GM03348 (cell line): ENCODE results near the gene KRT71.
"Not testable (repeated sequence)": the region's sequence is repeated elsewhere in the genome, so short reads cannot be mapped to it uniquely, and the experiment has no call there.

Experiments
- DNase-seq: peaks from one replicate; pipeline ENCODE4 v3.0.0; 2012; ENCODE audit warnings: low spot score

The KRT71 gene

DNA sequence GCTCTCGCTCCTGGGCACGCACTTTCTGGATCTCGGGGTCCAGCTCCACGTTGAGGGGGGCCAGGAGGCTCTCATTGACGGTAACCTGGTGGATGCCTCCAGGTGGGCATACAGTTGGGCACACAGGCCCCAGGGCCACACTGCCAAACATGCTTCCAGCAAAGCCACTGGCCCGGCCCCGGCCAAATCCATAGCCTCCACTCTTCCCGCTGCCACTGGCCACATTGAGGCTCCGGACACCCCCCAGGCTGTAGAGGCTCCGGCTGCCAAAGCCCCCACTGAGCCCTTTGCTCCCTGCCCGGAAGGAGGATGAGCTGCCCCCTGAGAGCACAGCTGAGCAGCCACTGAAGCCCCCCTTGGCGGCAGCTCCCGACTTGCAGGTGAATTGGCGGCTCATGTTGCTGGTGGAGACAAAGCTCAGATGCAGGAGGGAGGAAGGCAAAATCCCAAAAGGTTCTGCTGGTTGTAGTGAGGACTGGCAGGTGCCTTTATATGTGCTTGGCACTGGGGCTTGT is at the start of gene KRT71:
KRT71 (minus strand) TSS at position 465 of the 515 bp plus-strand sequence; CDS start at position 397, 68 bp downstream.
- DNase-seq: no peak

DNA sequence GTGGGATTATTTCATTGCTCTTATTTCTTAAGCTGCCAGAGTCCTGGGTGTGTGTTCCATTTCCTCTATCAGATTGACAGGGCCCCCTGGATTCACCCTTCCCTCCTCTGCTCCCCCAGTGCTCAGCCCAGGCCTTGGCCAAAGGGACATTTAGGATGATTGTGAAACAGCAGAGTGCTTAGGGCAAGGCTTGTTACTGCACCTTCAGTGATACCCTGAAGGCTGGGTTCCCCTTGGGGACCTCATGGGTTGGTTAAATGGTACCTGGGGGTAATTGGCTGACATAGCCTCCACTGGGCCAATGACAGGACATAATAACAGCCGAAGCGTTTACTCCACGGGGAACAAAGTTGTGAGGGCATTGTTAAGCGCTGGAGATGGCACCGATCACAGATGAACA is 49.6 kb upstream of the KRT71 start:
- DNase-seq: no peak

DNA sequence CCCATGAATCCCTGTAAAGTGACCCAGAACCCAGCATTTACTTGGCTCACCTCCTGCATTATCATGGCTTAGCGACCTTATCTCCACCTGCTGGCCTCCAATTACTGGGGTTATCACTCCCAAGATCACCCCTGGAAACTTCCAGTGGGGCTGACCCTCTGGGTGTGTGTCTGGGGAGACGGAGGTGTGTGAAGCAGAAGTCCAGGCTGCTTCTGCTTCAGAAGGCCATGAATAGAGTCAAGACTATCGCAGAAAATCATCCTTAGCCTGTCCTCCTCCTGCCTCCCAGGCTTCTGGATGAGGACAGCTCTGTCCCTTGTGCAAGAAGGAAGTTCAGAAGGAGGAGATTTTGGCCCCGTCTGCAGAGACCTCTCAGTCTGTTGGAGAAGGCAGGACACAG is 48.7 kb upstream of the KRT71 start:
- no peak for DNase-seq

DNA sequence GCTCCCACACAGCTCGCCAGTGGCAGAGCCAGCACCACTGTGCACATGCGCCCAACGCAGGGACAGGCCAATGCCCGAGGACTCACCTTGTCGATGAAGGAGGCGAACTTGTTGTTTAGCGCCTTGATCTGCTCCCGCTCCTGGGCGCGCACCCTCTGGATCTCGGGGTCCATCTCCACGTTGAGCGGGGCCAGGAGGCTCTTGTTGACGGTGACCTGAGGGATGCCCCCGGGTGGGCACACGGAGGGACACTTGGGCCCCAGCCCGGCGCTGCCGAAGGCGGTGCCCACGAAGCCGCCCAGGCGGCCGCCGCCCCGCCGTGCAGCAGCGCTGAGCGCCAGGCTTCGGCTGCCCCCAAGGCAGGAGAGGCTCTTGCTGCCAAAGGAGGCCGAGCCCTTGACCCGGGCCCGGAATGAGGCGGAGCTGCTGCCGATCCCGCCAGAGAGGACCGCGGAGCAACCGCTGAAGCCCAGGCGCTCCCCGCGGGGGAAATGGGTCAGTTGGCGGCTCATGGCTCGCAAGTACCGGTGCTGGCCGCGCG is 48.1 kb upstream of the KRT71 start, which contains the start of gene KRT72:
KRT72 (minus strand) TSS at position 523 of the 541 bp plus-strand sequence; CDS start at position 512, 11 bp downstream.
- no peak for DNase-seq

DNA sequence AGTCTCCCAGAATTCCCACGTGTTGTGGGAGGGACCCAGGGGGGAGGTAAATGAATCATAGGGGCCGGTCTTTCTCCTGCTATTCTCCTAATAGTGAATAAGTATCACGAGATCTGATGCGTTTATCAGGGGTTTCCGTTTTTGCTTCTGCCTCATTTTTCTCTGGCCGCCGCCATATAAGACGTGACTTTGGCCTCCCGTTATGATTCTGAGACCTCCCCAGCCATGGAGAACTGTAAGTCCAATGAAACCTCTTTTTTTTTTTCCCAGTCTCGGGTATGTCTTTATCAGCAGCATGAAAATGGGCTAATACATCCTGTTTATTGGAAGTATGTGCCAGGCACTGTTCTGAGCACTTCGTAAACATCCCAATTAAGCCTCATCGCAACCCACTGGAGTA is 47.5 kb upstream of the KRT71 start:
- no peak for DNase-seq

DNA sequence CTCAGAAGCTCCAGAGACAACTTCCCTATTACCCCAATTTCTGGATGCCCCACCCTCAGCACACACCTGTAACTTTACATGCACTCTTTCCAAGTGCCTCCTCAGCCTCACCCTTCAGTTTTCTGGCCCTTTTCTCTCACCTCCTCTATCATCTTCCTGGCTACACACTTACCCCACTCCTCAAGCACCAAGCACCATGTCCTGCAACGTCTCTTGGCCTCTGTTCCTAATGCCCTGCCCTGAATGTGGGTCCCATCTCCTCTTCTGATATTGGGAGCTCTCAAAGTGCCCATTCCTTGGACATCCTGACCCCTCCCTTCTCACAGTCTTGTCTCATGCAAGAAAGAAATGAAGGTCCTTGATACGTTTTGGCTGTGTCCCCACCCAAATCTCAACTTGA is 47.1 kb upstream of the KRT71 start:
- DNase-seq: no peak

DNA sequence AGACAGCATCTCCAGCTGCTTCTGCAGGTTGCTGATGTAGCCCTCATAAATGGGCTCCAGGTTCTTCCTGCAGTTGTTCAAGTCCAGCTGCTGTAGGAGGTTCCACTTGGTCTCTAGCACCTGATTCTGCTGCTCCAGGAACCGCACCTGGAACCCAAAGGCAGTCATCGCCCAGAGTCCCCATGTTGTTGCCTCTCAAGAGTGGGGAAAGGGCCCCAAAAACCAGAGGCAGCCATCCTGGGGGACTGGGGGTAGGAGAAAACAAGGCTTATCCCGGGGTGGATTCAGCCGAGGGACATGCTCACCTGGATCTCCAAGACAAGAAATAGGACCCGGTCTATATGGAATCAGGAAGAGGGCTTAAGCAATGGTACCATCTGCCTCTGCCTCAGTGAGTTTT is 46.0 kb upstream of the KRT71 start:
- DNase-seq: no peak

DNA sequence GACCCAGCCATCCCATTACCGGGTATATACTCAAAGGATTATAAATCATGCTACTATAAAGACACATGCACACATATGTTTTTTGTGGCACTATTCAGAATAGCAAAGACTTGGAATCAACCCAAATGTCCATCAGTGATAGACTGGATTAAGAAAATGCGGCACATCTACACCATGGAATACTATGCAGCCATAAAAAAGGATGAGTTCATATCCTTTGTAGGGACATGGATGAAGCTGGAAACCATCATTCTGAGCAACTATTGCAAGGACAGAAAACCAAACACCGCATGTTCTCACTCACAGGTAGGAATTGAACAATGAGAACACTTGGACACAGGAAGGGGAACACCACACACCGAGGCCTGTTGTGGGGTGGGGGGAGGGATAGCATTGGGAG is 41.3 kb upstream of the KRT71 start:
- not testable (repeated sequence) for DNase-seq

DNA sequence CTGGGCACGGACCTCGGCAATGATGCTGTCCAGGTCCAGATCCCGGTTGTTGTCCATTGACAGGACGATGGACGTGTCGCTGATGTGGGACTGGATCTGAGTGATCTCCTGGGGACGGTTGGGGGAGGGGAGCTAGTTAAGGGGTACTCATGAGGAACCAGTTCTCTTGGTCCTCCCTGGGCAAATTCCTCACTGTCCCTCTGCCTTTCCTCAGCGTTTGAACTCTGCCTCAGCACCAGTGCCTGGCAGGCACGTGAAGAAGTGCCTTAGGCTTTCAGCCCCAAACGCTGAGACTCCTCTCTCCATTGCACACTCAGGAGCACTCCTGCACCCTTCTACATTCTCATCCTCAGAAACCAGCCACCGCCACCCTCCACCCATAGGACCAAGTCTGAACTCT is 38.6 kb upstream of the KRT71 start:
- no peak for DNase-seq

DNA sequence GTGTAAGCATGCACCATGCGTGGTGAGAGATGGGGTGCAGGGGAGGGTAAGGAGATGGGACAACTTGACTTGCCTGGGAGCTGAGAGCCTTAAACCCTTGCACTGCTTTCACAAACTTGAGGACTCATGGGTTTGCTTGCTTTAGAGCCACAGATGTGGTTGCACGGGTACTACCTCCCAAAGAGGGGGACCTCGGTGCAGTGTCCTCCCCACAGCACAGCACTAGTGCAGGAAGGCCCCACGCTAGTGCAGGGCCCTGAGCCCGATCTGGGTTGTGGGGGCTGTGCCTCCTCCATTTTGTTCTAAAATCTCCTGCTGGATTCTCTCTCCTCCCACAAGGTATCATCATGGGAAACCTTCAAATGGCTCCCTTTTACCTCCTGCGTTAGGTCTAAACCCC is 37.1 kb upstream of the KRT71 start:
- DNase-seq: no peak

DNA sequence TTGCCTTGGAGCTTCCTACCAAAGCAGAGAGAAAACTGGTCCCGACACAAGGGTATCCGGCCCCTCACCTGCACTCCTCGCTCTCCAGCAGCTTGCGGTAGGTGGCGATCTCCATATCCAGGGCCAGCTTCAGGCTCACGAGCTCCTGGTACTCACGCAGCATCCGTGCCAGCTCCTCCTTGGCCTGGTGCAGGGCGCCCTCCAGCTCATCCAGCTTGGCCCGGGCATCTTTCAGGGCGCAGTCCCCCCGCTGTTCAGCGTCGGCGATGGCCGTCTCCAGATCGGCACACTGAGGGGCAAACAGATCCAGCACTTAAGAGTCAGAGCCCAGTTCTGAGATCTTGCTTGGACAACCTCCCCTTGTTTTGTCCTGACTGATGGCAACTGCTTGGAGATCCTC is 34.6 kb upstream of the KRT71 start:
- DNase-seq: no peak

DNA sequence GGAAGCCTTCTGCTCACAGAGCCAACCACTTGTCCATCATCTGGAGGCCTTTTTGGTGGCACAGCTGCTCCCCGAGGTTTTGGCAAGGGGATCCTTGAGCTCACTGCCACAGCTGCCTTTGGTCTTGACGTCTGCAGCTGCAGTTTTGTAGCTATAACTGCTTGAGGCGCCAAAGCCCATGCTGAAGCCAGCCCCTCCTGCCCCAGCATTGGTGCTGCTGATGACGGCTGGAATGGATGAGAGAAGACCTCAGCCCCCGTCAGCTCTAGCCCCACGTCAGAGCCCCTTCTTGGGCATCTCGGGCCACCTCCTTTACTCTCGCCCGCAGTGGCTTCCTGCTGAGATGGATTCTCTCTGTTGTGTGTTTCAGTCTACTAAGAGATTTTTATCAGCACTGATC is 33.0 kb upstream of the KRT71 start:
- no peak for DNase-seq

DNA sequence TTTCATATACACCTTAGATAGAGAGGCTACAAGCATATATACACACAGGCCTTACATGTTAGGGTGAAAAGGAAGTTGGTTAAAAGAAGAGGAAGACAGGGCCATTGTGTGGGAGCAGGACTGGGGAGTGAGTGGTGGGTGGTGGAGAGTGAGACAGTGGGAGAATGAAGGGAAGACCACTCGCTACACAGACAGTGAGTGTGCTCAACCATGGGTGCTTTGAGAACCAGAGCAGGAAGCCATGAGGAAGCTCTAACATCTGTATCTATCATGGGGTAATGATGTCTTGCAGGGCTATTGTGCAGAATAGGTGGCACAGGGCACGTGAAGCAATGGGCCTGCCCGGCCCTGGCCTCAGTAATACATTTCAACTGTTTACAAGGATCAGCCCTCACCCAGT is 32.1 kb upstream of the KRT71 start:
- no peak for DNase-seq

DNA sequence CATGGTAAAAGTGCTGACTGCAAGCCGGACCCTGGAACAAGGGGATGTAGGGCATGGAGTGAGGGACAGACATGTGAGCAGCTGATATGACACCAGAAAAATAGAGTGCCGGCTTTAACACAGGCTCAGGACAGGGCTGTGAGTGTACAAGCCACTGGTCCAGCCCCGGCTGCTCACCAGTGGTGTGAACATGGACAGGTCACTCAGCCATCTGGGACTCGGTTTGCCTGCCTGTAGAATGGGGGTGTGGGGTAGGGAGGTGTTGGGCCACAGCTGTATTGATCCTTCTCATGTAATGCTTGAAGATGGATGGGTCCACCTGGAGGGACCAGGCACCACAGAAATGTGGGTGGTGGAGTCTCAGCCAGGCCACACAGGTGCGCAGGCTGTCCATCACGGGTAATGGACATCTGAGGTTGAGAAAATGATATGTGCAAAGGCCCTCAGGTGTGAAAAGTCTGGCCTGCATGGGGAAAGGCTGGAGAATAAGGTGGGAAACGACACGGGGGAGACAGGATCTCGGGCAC is 31.3 kb upstream of the KRT71 start:
- DNase-seq: no peak

DNA sequence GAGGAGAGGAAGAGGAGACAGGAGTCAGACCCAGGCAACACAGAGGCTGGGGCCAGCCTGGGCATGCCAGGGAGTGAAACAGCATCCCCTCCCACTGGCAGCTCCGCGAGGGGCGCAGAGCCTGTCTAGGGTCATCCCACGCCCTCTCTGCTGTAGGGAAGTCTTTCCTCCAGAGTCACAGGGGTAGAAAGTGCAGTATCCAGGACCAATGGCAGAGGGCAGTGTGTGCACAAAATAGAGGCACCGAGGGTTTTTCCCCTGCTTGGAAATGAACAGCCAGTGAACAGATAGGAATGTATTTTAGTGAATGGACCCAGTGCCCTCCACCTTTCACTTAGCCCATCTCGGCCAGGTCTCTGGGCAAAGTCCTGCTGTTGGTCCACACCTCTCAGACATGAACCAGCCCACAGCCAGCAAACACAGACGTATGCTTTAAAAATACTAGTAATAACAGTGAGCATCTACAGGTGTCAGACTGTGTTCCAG is 30.1 kb upstream of the KRT71 start:
- DNase-seq: peak; percentile 90

DNA sequence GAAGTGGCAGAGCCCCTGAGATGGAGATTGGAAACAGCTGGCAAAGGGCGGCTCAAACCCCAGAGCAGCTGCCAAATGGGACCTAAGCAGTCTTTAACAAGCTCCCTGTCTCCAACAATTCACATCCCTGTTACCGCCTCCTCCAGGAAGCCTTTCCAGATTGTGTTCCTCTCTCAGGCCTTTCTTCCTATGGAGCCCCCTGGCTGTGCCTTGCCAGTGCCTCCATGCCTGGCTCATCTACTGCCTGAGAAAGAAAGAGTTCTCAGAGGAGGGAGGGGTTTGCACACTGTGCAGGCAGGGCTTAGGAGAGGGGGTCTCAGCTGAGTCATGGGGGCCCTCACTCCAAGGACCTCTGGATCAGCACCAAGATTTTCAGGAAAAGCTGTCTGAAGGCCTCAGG is 29.5 kb upstream of the KRT71 start:
- no peak for DNase-seq

DNA sequence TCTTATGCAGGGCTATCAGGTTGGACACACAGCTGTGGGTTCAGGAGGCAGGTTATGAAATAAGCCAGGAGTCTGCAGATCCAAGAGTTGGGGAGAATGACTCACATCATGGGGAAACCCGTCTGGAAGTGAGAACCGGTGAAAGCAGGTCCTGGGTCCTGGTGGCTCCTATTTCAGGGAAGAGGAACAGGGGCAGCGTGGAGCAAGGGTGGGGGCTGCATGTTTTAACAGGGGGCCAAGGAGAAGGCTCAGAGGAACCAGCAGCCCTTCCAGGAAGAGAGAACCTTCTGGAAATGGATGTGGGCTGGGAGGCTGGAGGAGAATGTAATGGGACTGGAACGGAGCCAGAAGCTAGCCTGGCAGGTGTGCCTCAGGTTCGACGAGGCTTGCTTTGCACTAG is 28.5 kb upstream of the KRT71 start:
- peak; percentile 29 for DNase-seq

DNA sequence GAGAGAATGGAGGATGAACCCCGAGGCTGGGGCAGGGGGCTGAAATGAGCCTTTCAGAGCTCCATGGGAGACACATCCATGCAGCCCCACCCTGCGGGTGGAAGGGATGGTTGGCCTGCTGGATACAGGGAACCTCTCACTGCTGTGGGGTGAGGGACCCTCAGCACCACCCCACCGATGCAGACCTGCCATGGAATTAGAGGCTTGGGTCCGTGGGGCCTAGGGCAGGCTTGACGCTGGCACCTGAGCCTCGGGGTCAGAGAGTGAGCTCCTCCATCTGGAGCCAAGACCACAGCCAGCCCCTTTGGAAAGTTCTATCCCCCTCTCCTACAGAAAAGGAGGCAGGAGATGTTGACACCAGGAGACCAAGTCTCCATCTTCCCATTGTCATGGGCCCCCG is 28.1 kb upstream of the KRT71 start:
- DNase-seq: no peak

DNA sequence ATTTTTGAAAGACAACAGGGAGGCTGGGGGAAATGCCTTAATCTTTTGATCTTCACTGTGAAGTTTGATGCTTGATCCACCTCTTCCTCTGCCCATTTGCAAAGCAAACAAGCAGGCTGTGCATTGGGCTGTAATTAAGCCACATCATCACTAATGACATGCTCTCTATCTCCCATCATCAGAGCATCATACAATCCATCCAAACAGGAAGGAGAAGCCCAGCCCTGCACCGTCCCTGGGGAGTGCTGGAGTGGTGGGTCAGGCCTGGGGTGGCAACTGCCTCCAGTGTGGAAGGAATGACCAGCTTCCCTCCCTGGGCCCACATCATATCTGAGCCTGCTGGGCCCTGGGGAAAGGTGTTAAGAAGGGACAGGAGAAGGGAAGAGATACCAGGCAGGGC is 27.6 kb upstream of the KRT71 start:
- no peak for DNase-seq

DNA sequence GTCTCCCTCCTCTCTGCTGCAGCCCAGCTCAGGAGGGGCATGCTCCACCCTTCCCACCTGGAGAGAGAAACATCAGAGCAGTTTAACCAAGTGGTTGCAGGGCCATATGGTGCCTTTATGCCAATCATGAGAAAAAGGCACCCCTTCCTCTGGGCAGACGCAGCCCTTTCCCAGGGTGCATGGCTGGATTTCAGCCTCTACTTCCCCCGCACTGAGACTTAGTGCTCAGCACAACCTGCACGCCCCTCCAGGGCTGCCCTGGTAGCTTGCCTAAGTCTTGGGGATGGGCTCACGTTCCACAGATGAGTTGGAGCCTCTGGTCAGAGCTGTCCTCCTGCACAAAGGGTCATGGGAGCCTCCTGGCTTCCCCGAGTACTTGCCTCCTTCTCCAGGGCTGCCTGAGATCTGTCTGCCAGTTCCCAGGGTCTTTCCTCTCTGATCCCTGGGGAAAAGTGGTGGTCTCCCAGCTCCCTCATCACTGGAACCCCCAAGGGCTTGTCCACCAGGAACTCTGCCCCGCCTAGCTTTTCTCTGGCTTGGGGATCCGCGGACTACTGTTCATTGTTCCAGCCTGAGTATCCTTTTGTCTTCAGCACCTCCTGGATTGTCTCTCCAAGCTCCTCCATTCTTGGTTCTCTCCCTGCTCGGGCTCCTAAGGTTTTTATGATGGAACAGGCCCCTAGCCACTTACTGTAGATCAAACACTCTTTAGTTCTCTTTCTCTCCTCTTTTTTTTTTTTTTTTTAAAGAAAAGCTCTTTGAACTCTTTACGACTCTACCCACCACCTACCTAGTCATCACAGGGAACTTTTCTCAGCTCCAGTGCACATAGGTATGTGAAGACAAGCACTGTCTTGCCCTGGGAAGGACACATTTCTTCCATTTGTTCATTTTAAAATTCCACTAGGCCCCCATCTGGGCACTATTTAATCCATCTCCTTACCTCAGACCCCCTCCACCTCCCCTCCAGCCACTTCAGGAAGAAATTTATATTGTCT is 26.8 kb upstream of the KRT71 start:
- no peak for DNase-seq

DNA sequence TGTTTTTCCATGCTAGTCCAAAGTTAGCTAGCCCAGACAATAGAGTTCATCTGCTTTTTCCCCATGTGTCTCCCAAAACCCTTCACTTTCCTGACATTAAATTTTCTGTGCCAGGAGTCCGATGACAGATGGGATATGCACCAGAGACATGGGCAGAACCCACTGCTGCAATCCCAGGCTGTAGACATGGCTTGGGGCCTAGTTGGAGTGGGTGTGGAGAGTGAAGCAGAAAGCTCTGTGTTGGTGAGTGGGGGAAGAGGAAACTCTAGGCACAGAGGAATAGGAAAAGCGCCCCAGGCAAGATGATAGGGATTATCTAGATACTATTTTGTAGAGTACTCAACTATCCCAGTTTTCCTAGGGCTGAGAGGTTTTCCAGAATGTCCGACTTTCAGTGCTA is 25.5 kb upstream of the KRT71 start:
- no peak for DNase-seq

DNA sequence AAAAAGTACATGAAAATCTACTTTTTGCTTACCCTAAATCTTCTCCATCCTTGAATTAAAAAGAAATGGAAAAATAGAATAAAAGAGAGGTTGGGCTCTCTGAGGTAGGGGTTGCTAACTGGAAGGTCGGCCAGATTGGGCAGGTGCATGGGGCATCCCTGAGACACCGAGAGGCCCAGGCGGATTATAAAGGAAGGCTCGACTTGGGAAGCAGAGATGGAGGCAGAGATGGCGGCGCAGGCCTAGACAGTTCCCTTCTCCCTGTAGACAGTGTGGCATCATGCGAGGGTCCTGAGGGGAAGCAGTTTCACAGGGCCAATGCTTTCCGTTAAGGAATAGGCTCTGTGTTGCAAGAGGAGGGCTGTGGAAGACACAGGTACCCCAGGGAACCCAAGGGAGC is 24.4 kb upstream of the KRT71 start:
- DNase-seq: no peak

DNA sequence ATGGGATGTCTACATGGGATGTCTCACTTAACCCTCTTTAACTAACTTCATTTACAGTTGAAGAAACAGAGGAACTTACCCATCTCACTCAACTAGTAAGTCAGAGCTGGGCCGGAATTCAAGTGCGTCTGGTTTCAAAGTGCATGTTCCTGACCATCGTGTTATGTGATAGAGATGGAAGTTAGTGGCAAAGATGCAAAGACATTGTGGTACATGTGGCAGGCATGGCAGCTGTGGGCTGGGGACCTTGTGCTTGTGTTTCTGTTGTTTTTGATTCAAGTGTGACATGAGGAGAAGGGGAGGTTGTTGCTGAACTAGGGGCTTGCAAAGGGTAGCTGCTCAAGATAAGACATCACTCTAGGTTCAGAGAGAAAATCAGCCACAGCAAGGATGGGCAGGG is 23.0 kb upstream of the KRT71 start:
- DNase-seq: no peak
